Measurements from ENCODE around the gene TMEM258. TPM values are rescaled to one million over a fixed set of nuclear protein-coding genes. Genes with fewer than 3 reads are reported as not detected.

The TMEM258 gene
- total RNA-seq, 8 experiments from 2014 or later: 138 to 330 (median 269) TPM

DNA sequence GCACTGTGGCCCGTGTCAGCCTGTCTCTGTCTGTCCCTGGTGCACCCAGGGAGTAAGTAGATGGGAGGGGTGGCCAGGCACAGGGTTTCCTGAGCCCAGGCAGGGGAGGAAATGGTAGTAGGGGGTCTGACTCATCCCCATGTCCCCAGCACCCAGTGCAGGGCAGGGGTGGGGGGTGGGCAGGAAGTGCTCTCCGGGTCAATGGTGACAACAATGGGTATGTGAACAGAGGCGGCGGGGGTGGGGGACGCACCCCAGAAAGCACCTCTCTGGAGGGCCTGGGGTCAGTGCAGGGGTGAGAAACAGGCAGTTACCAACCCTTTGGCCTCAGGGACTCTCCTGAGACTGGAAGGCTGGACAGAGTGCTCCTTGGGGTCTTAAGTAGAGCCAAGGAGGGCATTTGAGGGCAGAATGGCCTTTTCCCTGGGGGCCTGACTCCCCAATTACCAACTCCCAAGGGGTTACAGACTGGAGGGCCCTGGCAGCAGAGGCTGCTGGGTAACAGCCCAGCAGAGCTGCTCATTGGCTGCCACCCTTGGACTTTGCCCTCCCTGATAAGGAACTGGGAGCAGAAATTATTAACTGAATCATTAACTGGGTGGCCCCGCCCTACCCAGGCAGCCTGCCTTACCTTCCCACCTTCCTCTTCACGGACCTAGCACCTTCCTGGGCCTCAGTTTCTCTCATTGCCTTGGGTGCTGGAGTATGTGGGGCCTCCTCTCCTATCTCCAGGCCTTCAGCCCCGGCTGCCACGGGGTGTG is 35.8 kb downstream of the TMEM258 start:
- H3K27ac ChIP-seq: no peak overlapping the region
- in situ Hi-C loops (cut with MboI; ENCODE audit: low pct_unique_long_range_greater_than_20kb in 2 of 9, low sequenced_read_pairs in 9 of 9, unreplicated experiment in 9 of 9): no loop called here
- H3K4me1 ChIP-seq (replicated peaks in 1 of 2): peaks cover 0 to 36% of the 10 kb centered on the region in 2 donors
- no peak overlapping the region for H3K4me3 ChIP-seq
- peak in 4 of 8 experiments; percentile 16 to 40 (median 24) for ATAC-seq (replicated peaks in 6 of 8)
- WGBS, 10 experiments: 33 to 100% (median 77%) methylated on average over 1 to 3 of the region's 9 CpGs; no CpG with 5 or more reads in 6 of the 10 experiments

GRCh38 chr11:61756147-61756451 is 36.3 kb downstream of the TMEM258 start:
- H3K27ac ChIP-seq: no peak overlapping the region
- H3K4me3 ChIP-seq: no peak overlapping the region
- 70% methylated on average over 2 of the region's 4 CpGs; no CpG with 5 or more reads in 9 of the 10 experiments for WGBS, 10 experiments
- H3K4me1 ChIP-seq (replicated peaks in 1 of 2): peaks cover 0 to 32% of the 10 kb centered on the region in 2 donors
- in situ Hi-C loops (cut with MboI; ENCODE audit: low pct_unique_long_range_greater_than_20kb in 2 of 9, low sequenced_read_pairs in 9 of 9, unreplicated experiment in 9 of 9): no loop called here
- ATAC-seq (replicated peaks in 6 of 8): no peak

DNA sequence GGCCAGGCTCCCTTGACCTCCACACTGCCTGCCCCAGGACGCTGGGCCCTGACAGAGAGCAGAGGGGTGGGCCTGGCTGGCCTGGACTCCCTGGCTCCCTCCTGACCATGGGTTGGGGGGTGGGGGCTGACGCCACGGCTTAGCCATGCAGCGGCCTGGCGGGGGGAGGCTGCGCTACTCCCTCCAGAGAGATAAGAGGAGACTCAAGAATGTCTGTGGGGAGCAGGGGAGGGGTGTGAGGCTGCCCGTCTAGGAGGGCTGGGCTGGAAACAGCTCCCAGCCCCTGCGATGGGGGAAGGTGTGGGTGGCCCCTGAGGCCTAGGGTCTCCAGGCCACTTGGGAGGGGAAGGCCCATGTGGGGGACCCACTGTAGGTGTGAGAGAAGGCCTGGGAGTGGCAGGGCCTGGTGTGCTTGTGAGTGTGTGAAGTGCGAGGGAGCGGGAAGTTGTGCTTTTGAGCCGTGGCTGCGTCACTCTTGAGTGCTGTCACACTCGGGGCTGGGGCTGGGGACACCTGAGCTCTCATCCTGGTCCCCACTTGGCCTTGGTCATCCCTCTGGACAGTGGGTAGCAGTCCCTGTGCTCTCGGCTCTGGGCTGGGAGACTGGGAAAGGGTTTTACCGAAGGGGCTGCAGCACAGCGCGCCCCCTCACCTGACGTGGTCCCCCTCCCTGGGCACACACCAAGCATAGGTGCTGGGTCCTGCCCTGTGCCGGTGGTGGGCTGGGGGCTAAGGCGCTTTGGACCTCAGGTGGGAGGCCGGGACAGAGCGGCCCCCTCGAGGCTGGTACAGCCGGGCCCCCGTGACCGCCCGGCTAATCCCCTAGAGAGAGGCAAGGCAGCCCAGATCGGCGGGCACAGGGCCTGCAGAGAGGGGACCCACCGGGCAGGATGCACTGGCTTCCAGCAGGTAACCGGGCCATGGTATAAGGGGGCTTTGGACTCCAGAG is 37.6 kb downstream of the TMEM258 start:
- 50 to 64% methylated on average over 1 to 3 of the region's 31 CpGs; no CpG with 5 or more reads in 8 of the 10 experiments for WGBS, 10 experiments
- in situ Hi-C loops (cut with MboI; ENCODE audit: low pct_unique_long_range_greater_than_20kb in 2 of 9, low sequenced_read_pairs in 9 of 9, unreplicated experiment in 9 of 9): no loop called here
- peaks cover 4 to 34% of the 10 kb centered on the region in 2 donors for H3K4me1 ChIP-seq (replicated peaks in 1 of 2)
- H3K27ac ChIP-seq: no peak overlapping the region
- ATAC-seq (replicated peaks in 6 of 8): no peak
- no peak overlapping the region for H3K4me3 ChIP-seq

DNA sequence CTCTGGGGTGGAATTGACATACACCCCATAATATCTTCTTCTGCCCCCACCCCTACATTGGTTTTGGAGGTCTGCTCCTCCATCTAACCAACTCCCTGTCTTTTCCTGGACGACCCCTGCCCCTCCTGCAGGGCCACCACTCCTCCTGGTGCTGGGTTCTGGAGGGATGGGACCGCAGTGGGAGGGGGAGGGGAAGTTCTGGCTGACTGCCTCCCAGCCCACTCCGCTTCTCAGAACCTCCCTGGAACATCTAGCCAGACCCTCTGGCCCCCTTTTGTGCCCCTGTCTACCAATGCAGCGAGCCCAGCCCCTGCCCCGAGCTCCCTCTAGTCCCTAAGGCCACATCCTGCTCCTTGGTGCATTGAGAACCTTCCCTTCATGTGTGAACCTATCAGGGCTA is 38.7 kb downstream of the TMEM258 start:
- in situ Hi-C loops (cut with MboI; ENCODE audit: low pct_unique_long_range_greater_than_20kb in 2 of 9, low sequenced_read_pairs in 9 of 9, unreplicated experiment in 9 of 9): no loop called here
- no peak overlapping the region for H3K4me3 ChIP-seq
- no peak overlapping the region for H3K27ac ChIP-seq
- ATAC-seq (replicated peaks in 6 of 8): no peak
- peaks cover 15 to 45% of the 10 kb centered on the region in 2 donors for H3K4me1 ChIP-seq (replicated peaks in 1 of 2)
- WGBS, 10 experiments: 60 to 100% (median 83%) methylated on average over 1 to 3 of the region's 5 CpGs; no CpG with 5 or more reads in 7 of the 10 experiments

GRCh38 chr11:61752925-61753521 is 39.4 kb downstream of the TMEM258 start:
- in situ Hi-C loops (cut with MboI; ENCODE audit: low pct_unique_long_range_greater_than_20kb in 2 of 9, low sequenced_read_pairs in 9 of 9, unreplicated experiment in 9 of 9): no loop called here
- ATAC-seq (replicated peaks in 6 of 8): peak in 2 of 8 experiments; percentile 0 to 3
- no peak overlapping the region for H3K27ac ChIP-seq

DNA sequence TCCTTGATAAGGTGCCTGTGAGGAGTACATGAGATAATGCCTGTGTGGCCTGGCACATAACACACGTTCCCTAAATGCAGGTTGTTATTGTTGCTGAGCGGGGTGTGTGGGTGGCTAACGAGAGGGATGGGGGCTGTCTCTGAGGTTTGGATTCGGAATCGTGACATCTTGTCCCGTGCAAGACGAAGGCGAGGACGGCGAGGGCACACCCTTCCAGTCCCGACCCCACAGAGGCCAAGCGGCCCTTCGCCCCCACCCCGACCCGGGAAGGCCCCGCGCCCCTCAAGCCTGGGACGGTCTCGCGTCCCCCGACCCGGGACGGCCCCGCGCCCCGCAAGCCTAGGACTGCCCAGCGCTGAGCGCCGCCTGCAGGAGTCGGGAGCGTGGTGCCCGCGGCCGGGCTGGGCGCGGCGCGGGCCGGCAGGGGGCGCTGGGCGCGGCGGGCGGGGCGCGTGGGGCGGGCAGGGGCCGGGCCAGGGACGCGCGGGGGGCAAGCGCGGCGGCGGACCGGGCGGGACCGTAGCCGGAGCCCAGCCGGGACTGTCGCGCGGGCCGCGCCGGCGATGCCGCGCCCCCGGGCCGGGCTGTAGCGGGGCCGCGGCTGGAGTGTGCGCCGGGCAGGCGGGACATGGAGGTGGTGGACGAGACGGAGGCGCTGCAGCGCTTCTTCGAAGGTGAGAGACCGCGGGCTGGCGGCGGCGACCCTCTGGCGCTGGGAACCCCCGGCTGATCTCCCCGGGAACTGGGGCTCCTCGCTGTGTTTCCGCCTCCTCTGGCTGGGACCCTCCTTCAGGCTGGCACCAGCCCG is 40.1 kb downstream of the TMEM258 start, which contains the start of gene MYRF:
Gene MYRF (plus strand): TSS at position 520 of the 808 bp plus-strand sequence. CDS start 109 bp downstream, at position 629.
- Histone ChIP-seq H3K4me3 (peak within 1 kb of the TSS; percentile 39 to 49 (median 43)), H3K4me1 (replicated peaks in 1 of 2) (peaks cover 26 to 58% of the 10 kb centered on the region in 2 donors), H3K27ac (no peak within 1 kb of the TSS)
- WGBS, 10 experiments: 0 to 20% (median 10%) methylated on average over 1 to 2 of the region's 93 CpGs; no CpG with 5 or more reads in 7 of the 10 experiments
- in situ Hi-C loops (cut with MboI; ENCODE audit: low pct_unique_long_range_greater_than_20kb in 2 of 9, low sequenced_read_pairs in 9 of 9, unreplicated experiment in 9 of 9): no loop called here
- ATAC-seq (replicated peaks in 6 of 8): peak; percentile 60 to 93 (median 70)

More at GRCh38 chr11:61752925-61753521, 39.4 kb downstream of the TMEM258 start:
- 0 to 100% (median 38%) methylated on average over 1 to 3 of the region's 17 CpGs; no CpG with 5 or more reads in 6 of the 10 experiments for WGBS, 10 experiments
- peaks cover 20 to 52% of the 10 kb centered on the region in 2 donors for H3K4me1 ChIP-seq (replicated peaks in 1 of 2)
- H3K4me3 ChIP-seq: peak overlapping the region; percentile 39 to 49 (median 43)

DNA sequence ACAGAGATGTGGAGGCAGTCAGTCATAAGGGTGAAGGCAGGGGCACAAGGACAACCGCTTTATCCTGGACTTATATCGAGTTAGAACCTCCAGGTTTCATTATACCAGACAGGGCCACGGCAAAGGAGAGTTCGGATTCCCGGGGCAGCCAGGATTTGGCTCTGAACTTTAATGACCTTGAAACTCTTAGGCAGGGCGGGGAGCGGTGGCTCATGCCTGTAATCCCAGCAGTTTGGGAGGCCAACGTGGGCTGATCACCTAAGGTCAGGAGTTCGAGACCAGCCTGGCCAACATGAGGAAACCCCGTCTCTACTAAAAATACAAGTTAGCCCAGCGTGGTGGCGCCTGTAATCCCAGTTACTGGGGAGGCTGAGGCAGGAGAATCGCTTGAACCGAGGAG is 41.0 kb downstream of the TMEM258 start:
- 73 to 93% (median 83%) methylated on average over 1 to 13 of the region's 14 CpGs; no CpG with 5 or more reads in 3 of the 10 experiments for WGBS, 10 experiments
- Histone ChIP-seq H3K4me3 (no peak overlapping the region), H3K4me1 (replicated peaks in 1 of 2) (peaks cover 26 to 53% of the 10 kb centered on the region in 2 donors), H3K27ac (no peak overlapping the region)
- ATAC-seq (replicated peaks in 6 of 8): no peak
- in situ Hi-C loops (cut with MboI; ENCODE audit: low pct_unique_long_range_greater_than_20kb in 2 of 9, low sequenced_read_pairs in 9 of 9, unreplicated experiment in 9 of 9): no loop called here

DNA sequence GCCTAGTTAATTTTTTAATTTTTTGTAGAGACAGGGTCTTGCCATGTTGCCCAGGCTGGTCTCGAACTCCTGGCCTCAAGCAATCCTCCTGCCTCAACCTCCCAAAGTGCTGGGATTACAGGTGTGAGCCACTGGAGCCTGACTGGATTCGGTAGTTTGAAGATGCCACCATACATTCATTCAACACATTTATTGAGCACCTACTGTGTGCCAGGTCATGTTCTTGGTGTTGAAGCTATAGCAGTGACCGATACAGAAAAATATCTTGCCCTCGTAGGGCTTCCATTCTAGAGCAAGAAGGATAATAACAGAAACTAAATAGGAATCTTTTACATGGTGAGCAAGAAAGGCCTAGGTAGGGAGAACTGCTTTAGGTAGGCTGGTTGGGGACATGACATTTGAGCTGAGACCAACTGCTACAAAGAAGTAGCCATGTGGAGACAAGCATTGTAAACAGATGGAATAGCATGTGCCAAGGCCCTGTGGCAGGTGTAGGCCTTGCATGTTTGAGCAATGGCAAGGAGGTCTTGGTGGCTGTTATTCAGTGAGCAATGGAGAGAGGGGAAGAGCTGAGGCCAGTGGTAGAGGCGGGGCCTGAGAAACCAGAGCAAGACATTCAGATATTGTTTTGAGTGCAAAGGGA is 41.6 kb downstream of the TMEM258 start:
- in situ Hi-C loops (cut with MboI; ENCODE audit: low pct_unique_long_range_greater_than_20kb in 2 of 9, low sequenced_read_pairs in 9 of 9, unreplicated experiment in 9 of 9): no loop called here
- ATAC-seq (replicated peaks in 6 of 8): no peak
- H3K4me3 ChIP-seq: no peak overlapping the region
- H3K27ac ChIP-seq: peak overlapping the region in 1 of 2 donors; percentile 73
- 89 to 100% (median 97%) methylated on average over 2 to 5 of the region's 5 CpGs; no CpG with 5 or more reads in 3 of the 10 experiments for WGBS, 10 experiments
- peaks cover 31 to 57% of the 10 kb centered on the region in 2 donors for H3K4me1 ChIP-seq (replicated peaks in 1 of 2)

DNA sequence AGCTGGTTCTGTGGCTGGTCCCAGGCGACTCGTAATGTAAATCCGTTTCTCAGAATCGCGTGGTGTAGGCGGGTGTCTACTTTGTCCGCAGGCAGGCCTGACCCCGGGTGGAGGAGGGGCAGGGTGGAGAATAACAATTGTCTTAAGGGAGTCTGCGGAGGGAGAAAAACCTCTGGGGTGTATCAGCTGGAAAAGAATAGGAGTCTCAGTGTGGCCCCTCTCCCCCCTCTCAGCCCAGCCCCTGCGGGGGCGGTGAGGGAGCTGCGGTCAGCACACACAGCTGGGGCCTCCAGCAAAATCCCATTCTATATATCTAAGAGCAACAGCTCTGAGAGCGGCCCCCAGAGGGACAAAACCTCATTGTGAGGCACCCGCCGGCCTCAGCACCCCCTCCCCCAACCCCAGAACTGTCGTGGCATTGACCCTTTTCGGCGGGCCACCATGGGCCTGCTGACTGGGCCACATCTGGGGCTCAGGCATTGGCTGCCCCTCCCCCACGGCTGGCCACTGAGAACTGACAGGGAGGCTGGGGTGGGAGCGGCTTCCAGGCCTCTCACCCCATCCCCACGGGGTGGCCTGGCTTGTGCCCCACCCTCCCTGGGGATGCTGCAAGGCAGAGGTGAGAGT is 42.7 kb downstream of the TMEM258 start:
- H3K4me3 ChIP-seq: no peak overlapping the region
- ATAC-seq (replicated peaks in 6 of 8): peak in 5 of 8 experiments; percentile 20 to 65 (median 58)
- in situ Hi-C loops (cut with MboI; ENCODE audit: low pct_unique_long_range_greater_than_20kb in 2 of 9, low sequenced_read_pairs in 9 of 9, unreplicated experiment in 9 of 9): loop anchor here in 1 of 9 experiments (25.0 kb wide), 1 partner anchor 287 kb away; no protein-coding TSS in a partner anchor
- H3K4me1 ChIP-seq (replicated peaks in 1 of 2): peaks cover 38 to 61% of the 10 kb centered on the region in 2 donors
- 7 to 48% (median 47%) methylated on average over 2 to 8 of the region's 21 CpGs; no CpG with 5 or more reads in 5 of the 10 experiments for WGBS, 10 experiments
- H3K27ac ChIP-seq: peak overlapping the region; percentile 0 to 73

GRCh38 chr11:61747967-61748285 is 44.5 kb downstream of the TMEM258 start:
- H3K4me1 ChIP-seq (replicated peaks in 1 of 2): peaks cover 38 to 47% of the 10 kb centered on the region in 2 donors
- in situ Hi-C loops (cut with MboI; ENCODE audit: low pct_unique_long_range_greater_than_20kb in 2 of 9, low sequenced_read_pairs in 9 of 9, unreplicated experiment in 9 of 9): loop anchor here in 1 of 9 experiments (25.0 kb wide), 1 partner anchor 286 kb away; no protein-coding TSS in a partner anchor
- no peak overlapping the region for H3K27ac ChIP-seq
- no peak overlapping the region for H3K4me3 ChIP-seq
- peak in 3 of 8 experiments; percentile 3 to 5 (median 4) for ATAC-seq (replicated peaks in 6 of 8)
- WGBS, 10 experiments: 60% methylated on average over 2 of the region's 3 CpGs; no CpG with 5 or more reads in 9 of the 10 experiments
